HG03575 (cell line): ENCODE results near the gene SOX9.

Experiments used
- ATAC-seq: cut with Tn5 transposase; IDR thresholded peaks from one replicate; pipeline ENCODE4 v1.9.1; 2021; ENCODE audit not compliant: unreplicated experiment, insufficient number of reproducible peaks, low FRiP score; ENCODE audit errors: extremely low read depth

Gene SOX9

GRCh38 chr17:72150632-72151460 is 30.0 kb downstream of the SOX9 start:
- no peak for ATAC-seq

- no peak for ATAC-seq
Observed at GRCh38 chr17:72151565-72152386, 31.0 kb downstream of the SOX9 start.

DNA sequence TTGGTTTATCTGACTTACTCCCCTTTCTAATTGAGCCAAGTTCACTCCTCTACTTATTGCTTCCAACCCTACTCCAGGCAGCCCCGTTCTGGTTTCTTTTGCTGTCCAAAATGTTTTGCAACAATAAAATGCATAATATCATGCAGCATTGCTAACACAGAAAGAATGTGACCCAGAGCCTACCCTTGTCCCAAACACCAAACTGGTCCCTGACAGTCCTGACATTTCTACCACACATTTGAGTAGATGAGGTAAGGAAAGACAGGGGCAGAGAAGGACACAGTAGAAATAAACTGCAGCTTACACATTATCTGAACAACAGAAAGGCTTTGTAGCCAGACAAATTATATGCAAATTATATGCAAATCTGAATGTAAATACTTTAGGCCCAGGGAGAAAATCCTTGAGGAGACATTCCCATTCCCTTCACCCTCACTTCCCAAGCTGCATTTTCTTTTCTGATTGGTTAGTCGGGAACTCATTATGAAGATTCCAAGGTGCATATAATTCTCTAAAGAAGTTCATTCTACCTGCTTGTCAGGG is 31.6 kb downstream of the SOX9 start:
- ATAC-seq = no peak

DNA sequence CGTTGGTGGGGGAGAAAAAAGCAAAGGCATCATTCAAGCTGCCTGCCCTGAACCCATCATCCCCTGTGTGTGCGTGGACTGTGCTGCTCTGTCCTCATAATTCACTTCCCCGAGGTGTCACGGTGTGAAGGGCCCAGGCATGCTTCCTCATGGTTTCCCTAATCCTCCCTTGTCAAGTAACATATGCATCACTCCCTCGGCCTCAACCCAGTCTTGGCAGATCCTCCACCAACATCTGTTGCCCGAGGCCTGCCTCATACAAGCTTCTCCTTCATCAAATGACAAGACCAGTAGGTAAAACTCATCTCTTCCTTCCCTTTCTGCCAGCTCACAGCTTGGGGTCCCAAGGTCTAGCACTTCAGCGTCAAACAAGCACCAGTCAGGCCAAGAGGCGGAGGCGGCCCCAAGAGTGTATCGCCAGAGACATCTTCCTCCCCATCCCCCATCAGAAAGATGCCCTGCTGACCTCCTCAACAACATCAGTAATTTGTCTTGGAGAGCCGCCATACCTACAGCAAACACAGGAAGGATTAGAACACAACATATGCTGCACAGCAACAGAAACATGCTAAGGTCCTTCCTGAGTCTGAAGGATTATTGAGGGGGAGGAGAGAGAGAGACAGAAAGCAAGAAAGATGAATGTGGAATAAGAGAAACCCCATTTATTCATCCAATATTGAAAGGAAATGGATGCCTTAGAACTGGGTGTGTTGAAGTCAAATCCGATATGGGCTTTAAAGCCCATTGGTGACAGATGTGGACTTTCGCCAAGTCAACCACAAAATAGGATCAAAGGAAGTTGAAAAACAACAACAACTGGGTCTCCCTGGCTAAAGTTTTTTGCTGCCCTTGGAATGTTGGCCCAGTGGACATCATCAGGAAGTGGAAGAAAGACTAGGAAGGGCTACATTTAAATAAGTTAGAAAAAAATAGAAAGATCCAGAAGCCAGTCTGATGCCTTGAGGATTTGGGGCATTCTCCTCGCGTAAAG is 38.4 kb downstream of the SOX9 start:
- no peak for ATAC-seq

DNA sequence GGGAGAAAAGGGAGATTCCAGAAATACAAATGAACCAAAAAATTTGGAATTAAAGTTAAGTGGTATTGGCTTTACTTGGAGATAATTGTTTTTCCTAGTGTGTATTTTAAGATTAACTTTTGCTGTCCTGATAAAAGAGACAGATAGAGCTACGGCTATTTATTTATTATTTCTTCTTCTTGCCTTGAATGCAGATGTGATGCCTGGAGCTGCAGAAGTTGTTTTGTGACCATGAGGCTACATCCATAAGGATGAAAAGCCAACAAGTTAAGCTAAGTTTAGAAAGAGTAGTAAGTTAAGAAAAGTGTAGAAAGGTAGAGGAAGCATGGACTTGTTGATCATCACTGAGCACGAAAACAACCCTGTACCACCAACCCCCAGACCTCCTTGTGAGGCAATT is 41.7 kb downstream of the SOX9 start:
- ATAC-seq = no peak

- no peak for ATAC-seq
Observed at GRCh38 chr17:72163474-72163873, 42.7 kb downstream of the SOX9 start.

DNA sequence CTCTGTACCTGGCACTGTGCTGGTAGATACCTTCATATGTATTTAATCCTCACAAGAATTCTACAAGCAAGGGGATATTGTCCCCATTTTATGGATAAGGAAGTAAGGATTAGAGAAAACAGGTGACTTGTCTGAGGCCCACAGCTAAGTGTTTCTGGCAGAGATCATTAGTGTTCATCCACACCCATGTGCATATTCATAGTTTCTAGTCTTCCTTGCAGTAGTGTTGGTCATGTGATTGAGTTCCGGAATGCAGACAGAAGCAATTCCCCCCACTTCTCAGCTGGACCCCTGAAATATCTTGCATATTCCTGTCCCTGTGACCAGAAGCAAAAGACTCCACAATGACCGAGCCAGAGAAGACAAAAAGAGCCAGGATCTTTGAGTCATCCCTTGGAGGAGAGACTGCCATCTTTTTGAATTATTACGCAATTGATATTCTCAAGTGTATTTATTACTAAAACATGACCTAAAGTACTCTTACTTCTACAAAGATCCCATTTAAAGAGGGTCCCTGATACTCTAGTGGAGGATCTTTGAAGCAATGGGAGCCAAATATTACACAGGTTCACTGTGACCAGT is 43.4 kb downstream of the SOX9 start:
- no peak for ATAC-seq

DNA sequence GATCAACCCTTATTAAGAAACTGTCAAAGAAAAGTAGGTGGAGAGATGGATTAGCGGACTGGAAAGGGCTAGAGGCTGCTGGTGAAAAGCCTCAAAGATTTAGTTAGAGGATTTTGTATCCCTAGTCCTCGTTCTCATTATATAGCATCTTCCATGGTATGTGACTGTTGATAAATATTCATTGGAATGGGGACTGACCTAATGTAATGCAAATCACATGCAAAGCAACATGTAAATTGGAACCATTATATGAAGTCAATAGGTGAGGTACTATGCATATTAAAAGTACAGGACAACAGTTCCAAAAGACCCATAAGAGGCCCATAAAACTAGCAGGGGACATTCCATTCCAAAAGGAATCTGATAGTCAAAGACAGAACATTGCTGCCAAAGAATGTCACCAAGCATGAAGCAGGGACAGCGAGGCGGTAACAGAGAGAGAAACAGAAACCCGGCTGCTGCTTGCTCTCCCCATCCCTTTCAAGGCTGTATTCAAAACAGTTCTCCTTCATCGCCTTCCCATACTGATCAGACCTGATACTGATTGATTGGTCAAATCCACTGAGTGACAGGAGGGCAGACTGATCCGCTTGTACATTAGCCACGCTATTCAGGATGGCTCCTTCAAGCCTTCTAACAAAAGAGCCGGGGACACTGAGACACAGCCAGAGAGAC is 44.5 kb downstream of the SOX9 start:
- no peak for ATAC-seq

DNA sequence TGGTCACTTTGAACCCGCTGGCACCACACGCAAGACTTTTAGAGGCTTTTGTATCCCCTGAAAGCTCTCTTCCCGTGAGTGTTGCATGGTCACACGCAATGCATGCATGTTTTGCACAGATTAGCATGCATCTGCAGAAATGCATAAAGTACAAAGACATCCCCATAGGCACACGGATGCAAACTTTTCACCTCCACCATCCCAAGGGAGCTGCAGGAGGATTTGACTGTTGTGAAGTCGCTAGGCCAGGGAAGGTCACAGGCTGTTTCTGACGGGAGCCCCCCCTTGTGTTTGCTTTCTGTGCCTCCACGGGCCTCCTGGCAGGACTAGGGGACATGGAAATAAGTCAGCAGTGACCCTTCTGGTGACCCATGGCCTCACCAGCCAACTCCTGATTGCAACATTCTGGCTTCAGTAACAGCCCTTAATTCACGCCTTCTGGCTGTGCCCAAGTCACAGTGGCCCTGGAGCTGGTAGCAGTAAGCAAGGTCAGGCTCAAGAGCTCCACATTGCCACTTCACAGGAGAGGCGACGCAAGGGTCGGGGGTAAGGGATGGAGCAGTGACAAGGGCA is 45.1 kb downstream of the SOX9 start:
- no peak for ATAC-seq

DNA sequence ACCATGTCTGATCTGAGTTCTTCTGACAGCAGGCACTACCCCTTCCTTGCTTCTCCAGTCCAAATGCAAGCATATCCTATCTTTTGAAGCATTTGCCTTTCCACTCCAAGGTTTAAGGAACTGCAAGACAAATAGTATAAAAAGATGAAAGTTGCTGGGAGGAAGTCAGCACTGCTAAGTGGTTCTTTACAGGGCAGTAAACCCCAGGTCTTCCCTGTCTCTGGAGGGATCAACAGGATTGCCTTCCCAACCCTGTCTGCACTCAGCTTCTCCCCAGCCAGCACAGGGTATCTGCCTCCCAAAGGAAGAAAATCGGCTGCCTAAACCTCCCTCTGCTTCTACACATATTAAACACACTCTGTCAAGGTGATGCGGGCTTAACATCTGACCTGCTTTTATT is 46.8 kb downstream of the SOX9 start:
- no peak for ATAC-seq

- ATAC-seq = no peak
Observed at GRCh38 chr17:72169823-72170222, 49.0 kb downstream of the SOX9 start.

DNA sequence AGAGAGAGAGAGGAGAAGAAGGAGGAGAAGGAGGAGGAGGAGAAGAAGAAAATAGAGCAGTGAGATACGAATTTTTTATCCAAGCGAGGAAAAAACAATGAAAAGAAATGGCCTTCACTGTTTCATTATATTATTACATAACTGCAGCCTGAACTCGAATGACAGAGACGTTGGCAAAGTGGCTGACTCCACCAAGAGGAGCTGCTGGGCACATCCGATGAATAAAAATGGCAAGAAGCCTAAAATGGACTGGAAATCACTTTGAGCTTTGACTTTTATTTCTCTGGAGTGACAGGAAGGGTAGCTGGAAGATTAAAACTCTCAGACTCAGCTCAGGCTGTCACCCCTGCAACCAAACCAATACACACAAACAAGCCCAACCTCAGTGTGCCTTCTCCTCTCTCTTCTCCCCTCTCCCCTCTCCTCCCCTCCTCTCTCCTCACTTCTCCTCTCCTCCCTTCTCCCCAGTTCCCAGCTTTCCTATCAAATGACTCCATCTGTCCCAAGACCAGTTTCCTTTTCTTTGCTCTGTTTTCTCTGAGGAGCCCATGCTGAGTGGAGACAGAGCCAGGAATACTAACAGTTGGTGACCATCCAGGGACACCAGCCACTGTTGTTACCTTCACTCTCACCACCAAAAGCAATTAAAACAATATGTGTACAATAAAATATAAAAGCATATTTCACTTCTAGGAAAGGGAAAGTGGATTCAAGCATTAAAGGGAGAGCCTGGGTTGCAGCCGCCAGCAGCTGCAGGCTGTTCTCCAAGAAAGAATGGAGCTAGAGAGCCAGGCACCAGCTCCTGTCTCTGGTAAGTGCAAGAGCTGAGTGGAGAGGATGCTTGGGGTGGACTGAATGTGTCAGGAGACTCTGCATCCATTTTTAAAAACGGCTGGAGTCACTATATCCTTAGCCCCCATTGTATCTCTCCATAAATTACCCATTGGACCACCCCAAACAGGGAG is 51.2 kb downstream of the SOX9 start:
- ATAC-seq = no peak

- ATAC-seq = no peak
Observed at GRCh38 chr17:72173499-72174116, 52.8 kb downstream of the SOX9 start.

- no peak for ATAC-seq
Observed at GRCh38 chr17:72175263-72175662, 54.4 kb downstream of the SOX9 start.
